Endothelial cell of umbilical vein (primary cell): ENCODE data around the gene FNBP1L.

Source experiments
- CTCF ChIP-seq, 2 donors: IDR thresholded peaks; 1 replicate in 1 of 2; 2 replicates in 1 of 2; pipeline ENCODE4 v1.5.1; 2011; ENCODE audit warnings: low read length in 2 of 2, mild to moderate bottlenecking in 2 of 2, moderate library complexity in 2 of 2, control low read depth in 1 of 2, inconsistent platforms in 1 of 2, low read depth in 1 of 2; ENCODE audit not compliant: insufficient read depth in 1 of 2; ENCODE audit errors: extremely low read depth in 1 of 2
- EZH2 ChIP-seq: IDR thresholded peaks from 2 replicates; pipeline ENCODE4 v1.6.1; 2012; ENCODE audit warnings: borderline replicate concordance, low read depth, mild to moderate bottlenecking, moderate library complexity, low read length, inconsistent platforms; ENCODE audit not compliant: severe bottlenecking
- FOS ChIP-seq: IDR thresholded peaks from 2 replicates; pipeline ENCODE4 v1.6.1; 2011; ENCODE audit warnings: mild to moderate bottlenecking, low read length, moderate library complexity, borderline replicate concordance; ENCODE audit not compliant: insufficient read depth
- GATA2 ChIP-seq: IDR thresholded peaks from 2 replicates; pipeline ENCODE4 v1.7.0; 2011; ENCODE audit warnings: low read depth, mild to moderate bottlenecking, moderate library complexity, mixed read lengths, low read length; ENCODE audit not compliant: insufficient read length, insufficient read depth
- JUN ChIP-seq: IDR thresholded peaks from 2 replicates; pipeline ENCODE4 v1.6.1; 2011; ENCODE audit warnings: borderline replicate concordance, low read depth; ENCODE audit not compliant: insufficient read length, insufficient read depth
- MAX ChIP-seq: IDR thresholded peaks from 2 replicates; pipeline ENCODE4 v1.6.1; 2011; ENCODE audit not compliant: insufficient read depth, insufficient read length
- MYC ChIP-seq: IDR thresholded peaks from one replicate; pipeline ENCODE4 v1.6.1; 2011; ENCODE audit warnings: mild to moderate bottlenecking, low read depth, low read length
- POLR2A ChIP-seq: IDR thresholded peaks from 2 replicates; pipeline ENCODE4 v1.6.1; 2012; ENCODE audit warnings: low read depth, mild to moderate bottlenecking, control low read depth, low read length
- POLR2AphosphoS5 ChIP-seq: IDR thresholded peaks from 2 replicates; pipeline ENCODE4 v1.6.1; 2012; ENCODE audit warnings: low read depth, mild to moderate bottlenecking, control low read depth, low read length, moderate library complexity; ENCODE audit not compliant: insufficient read depth

- no peak for TF ChIP-seq POLR2AphosphoS5
- no peak for TF ChIP-seq CTCF (IDR thresholded peaks at IDR 0.05; ENCODE audit: extremely low read depth in 1 of 2, insufficient read depth in 1 of 2, low read depth in 1 of 2, low read length in 2 of 2)
- TF ChIP-seq EZH2, result no peak
- no peak for TF ChIP-seq POLR2A
- no peak for TF ChIP-seq JUN
- TF ChIP-seq MYC, result no peak
- no peak for TF ChIP-seq MAX
- TF ChIP-seq GATA2, result no peak
- no peak for TF ChIP-seq FOS
Measured at GRCh38 chr1:93575621-93576284, 127.8 kb downstream of the FNBP1L start.
